Heart right ventricle (tissue), 16 donors: ENCODE results near the gene ATF7. TPM values are rescaled to one million over a fixed set of nuclear protein-coding genes. Genes with fewer than 3 reads are reported as not detected.
A peak's percentile ranks its signal among the peaks of the same experiment; 100 is the strongest.
"Not testable (repeated sequence)": the region's sequence is repeated elsewhere in the genome, so short reads cannot be mapped to it uniquely, and the experiment has no call there.

ENCODE experiments used
- ATAC-seq, 8 donors: fragments of 200-7000 bp; cut with Tn5 transposase; one replicate each; pipeline ENCODE4 v1.9.1; 2020; ENCODE audit warnings: mild to moderate bottlenecking in 8 of 8, moderate library complexity in 8 of 8, moderate number of reproducible peaks in 1 of 8
- DNase-seq, 2 donors: peaks; one replicate each; pipeline ENCODE4 v3.0.0-alpha.2; 2020
- H3K27ac ChIP-seq, 10 donors: fragments of 200-600 bp; sonication (generic) in 2 of 10; one replicate each; pipeline versions ENCODE4 v1.5.0 to v1.8.0; 2020 to 2022; ENCODE audit warnings: mild to moderate bottlenecking in 3 of 10
- H3K27me3 ChIP-seq, 7 donors: fragments of 200-600 bp; one replicate each; pipeline ENCODE4 v1.8.0; 2021 to 2022; ENCODE audit warnings: mild to moderate bottlenecking in 2 of 7
- H3K36me3 ChIP-seq, 9 donors: fragments of 200-600 bp; sonication (generic) in 1 of 9; one replicate each; pipeline versions ENCODE4 v1.5.0 to v1.8.0; 2020 to 2022; ENCODE audit warnings: mild to moderate bottlenecking in 2 of 9
- H3K4me1 ChIP-seq, 9 donors: fragments of 200-600 bp; sonication (generic) in 1 of 9; one replicate each; pipeline versions ENCODE4 v1.5.0 to v1.8.0; 2020 to 2022; ENCODE audit warnings: mild to moderate bottlenecking in 4 of 9
- H3K4me3 ChIP-seq, 10 donors: fragments of 200-600 bp; sonication (generic) in 2 of 10; one replicate each; pipeline versions ENCODE4 v1.5.0 to v1.8.0; 2020 to 2022; ENCODE audit warnings: mild to moderate bottlenecking in 7 of 10, moderate library complexity in 2 of 10
- H3K9me3 ChIP-seq, 11 donors: fragments of 200-600 bp in 10 of 11; sonication (generic) in 2 of 11; one replicate each; pipeline versions ENCODE4 v1.5.0 to v1.8.0; 2013 to 2022; ENCODE audit warnings: mild to moderate bottlenecking in 2 of 11, control low read depth in 1 of 11, moderate library complexity in 1 of 11
- CTCF ChIP-seq, 9 donors: fragments of 200-600 bp; sonication (generic) in 2 of 9; IDR thresholded peaks; one replicate each; pipeline versions ENCODE4 v1.5.0 to v1.8.0; 2021 to 2022; ENCODE audit warnings: antibody characterized with exemption in 9 of 9, mild to moderate bottlenecking in 5 of 9, moderate library complexity in 1 of 9
- WGBS, 2 donors: extraction: QIAGEN DNeasy Blood & Tissue Kit; methylation state at CpG; one replicate each; pipeline ENCODE4 v1.1.7; 2013; ENCODE audit warnings: inconsistent platforms in 1 of 2; 5-methylcytosine and 5-hydroxymethylcytosine counted together
- intact Hi-C, 10 donors: fragments of 100-400 bp; cut with DNase I; formaldehyde crosslinking; loops; one replicate each; pipeline versions ENCODE4 v1.11.1 to v1.14.2; 2022
- polyA plus RNA-seq, 2 donors: library from polyadenylated mRNA; stranded (reverse); fragments of 200-250 nt; gene quantifications; one replicate each; pipeline ENCODE4 v1.2.3, GENCODE V29; 2013
- total RNA-seq, 10 donors: library from RNA; stranded (reverse); fragmentation: NEBNext Ultra II Directional in 3 of 10; extraction: Animal tissue kit (Norgen Biotek cat#: 25700) in 3 of 10; gene quantifications; one replicate each; pipeline versions ENCODE4 v1.2.1 to v1.2.4, GENCODE V29; 2021 to 2023
- donor health status: Arrhythmogenic right ventricular cardiomyopathy.
- donor health status: ischemic (EF 13 %, LVEDD 7.1; RV severe dilation, severe dysfunction).
- donor health status: healthy with polysubstance abuse.
- donor health status: DM: no; HTN: yes; CAD: no.
- donor health status: DM: no; HTN: no; CAD: no.
- donor health status: ischemic (EF 25% LVEDD 6.9; RV normal size, moderate dysfunction).
- donor health status: ischemic (EF 25% LVEDD 5.7; RV mildly dilated, moderate dysfunction).
- donor health status: healthy.
- donor health status: DM: yes; HTN: yes; CAD: no.
- donor health status: Ischemic cardiomyopathy.
- donor health status: ischemic (EF 35%, LVEDD 5.7; RV mildly dilated, moderate dysfunction).
- donor health status: nonischemic (EF 11% LVEDD 7.7; RV severe dilation, severe dysfunction).
- donor health status: DM: yes; HTN: yes; CAD: no.
- donor health status: PGD.
- donor health status: ischemic (EF 29% LVEDD 5.4; RV normal size, mild dysfunction).
- donor health status: nonischemic (EF 23%, LVEDD 6.1; RV moderate dilation, normal function).

Gene ATF7
- total and polyA plus RNA-seq, 12 donors: 12.6 to 47.8 (median 33.7) TPM

- WGBS, 2 donors: 68 to 71% methylated on average over 9 of the region's 9 CpGs
- no peak for TF ChIP-seq CTCF (IDR thresholded peaks at IDR 0.05)
- Histone ChIP-seq H3K27ac (peak overlapping the region in 2 of 10 donors; percentile 16 to 64), H3K27me3 (no peaks in the 10 kb centered on the region), H3K36me3 (peaks cover 3 to 100% (median 77%) of the 10 kb centered on the region in 9 donors), H3K9me3 (no peaks in the 10 kb centered on the region), H3K4me3 (no peak overlapping the region), H3K4me1 (peaks cover 5 to 39% (median 21%) of the 10 kb centered on the region in 9 donors)
- ATAC-seq (peak in 1 of 8 donors; percentile 3), DNase-seq (no peak)
- intact Hi-C loops: no loop called here
Measured at GRCh38 chr12:53481939-53482586, 144.1 kb downstream of the ATF7 start.

- intact Hi-C loops, H3K4me3 ChIP-seq, H3K27me3 ChIP-seq, H3K9me3 ChIP-seq, DNase-seq, ATAC-seq: not testable (repeated sequence)
- peaks cover 3 to 100% (median 80%) of the 10 kb centered on the region in 9 donors for H3K36me3 ChIP-seq
- H3K4me1 ChIP-seq: peaks cover 8 to 44% (median 25%) of the 10 kb centered on the region in 9 donors
- 61 to 66% methylated on average over 6 of the region's 6 CpGs for WGBS, 2 donors
- H3K27ac ChIP-seq: peak overlapping the region in 1 of 10 donors; percentile 34
Measured at GRCh38 chr12:53481458-53481857, 144.7 kb downstream of the ATF7 start.

GRCh38 chr12:53480491-53481442, 145.4 kb downstream of the ATF7 start:
- 64 to 65% methylated on average over 12 of the region's 12 CpGs for WGBS, 2 donors
- ATAC-seq (no peak), DNase-seq (no peak)
- intact Hi-C loops: no loop called here
- Histone ChIP-seq H3K9me3 (no peaks in the 10 kb centered on the region), H3K4me1 (peaks cover 9 to 50% (median 32%) of the 10 kb centered on the region in 9 donors), H3K27ac (peak overlapping the region in 1 of 10 donors; percentile 34), H3K27me3 (no peaks in the 10 kb centered on the region), H3K4me3 (no peak overlapping the region), H3K36me3 (peaks cover 2 to 100% (median 82%) of the 10 kb centered on the region in 9 donors)
- TF ChIP-seq CTCF (IDR thresholded peaks at IDR 0.05): no peak

GRCh38 chr12:53479331-53479730, 146.9 kb downstream of the ATF7 start:
- TF ChIP-seq CTCF (IDR thresholded peaks at IDR 0.05): no peak
- peak overlapping the region in 1 of 10 donors; percentile 32 for H3K27ac ChIP-seq
- H3K27me3 ChIP-seq: no peaks in the 10 kb centered on the region
- H3K4me3 ChIP-seq: no peak overlapping the region
- H3K36me3 ChIP-seq: peaks cover 0 to 100% (median 81%) of the 10 kb centered on the region in 9 donors
- DNase-seq (no peak), ATAC-seq (no peak)
- peaks cover 13 to 65% (median 44%) of the 10 kb centered on the region in 9 donors for H3K4me1 ChIP-seq
- intact Hi-C loops: loop anchor here in 1 of 10 donors (2.0 kb wide), 1 partner anchor 13 kb away; no protein-coding TSS in a partner anchor
- 79 to 84% methylated on average over 5 of the region's 5 CpGs for WGBS, 2 donors
- no peaks in the 10 kb centered on the region for H3K9me3 ChIP-seq
